HepG2 (cell line): ENCODE results near the gene NEURL4. TPM values are rescaled to one million over a fixed set of nuclear protein-coding genes. Genes with fewer than 3 reads are reported as not detected.

ENCODE experiments used
- AHDC1 ChIP-seq: sonication (generic); formaldehyde crosslinking; IDR thresholded peaks from 2 replicates; pipeline ENCODE4 v1.5.1; 2020; ENCODE audit warnings: mild to moderate bottlenecking, missing genetic modification reagents, borderline replicate concordance
- ATF1 ChIP-seq: IDR thresholded peaks from 2 replicates; pipeline ENCODE4 v1.6.1; 2016; ENCODE audit warnings: mild to moderate bottlenecking, control low read depth
- HNF4G ChIP-seq, 2 experiments: sonication (generic) in 1 of 2; formaldehyde crosslinking in 1 of 2; IDR thresholded peaks; 2 replicates each; pipeline versions ENCODE4 v1.4.0 to v1.6.1; 2011 to 2020; ENCODE audit warnings: borderline replicate concordance in 2 of 2, low read depth in 2 of 2, mild to moderate bottlenecking in 2 of 2, low read length in 1 of 2, missing genetic modification reagents in 1 of 2, moderate library complexity in 1 of 2
- HOXA5 ChIP-seq: sonication (generic); formaldehyde crosslinking; IDR thresholded peaks from 2 replicates; pipeline ENCODE4 v1.4.0; 2020; ENCODE audit warnings: missing genetic modification reagents
- KAT7 ChIP-seq: IDR thresholded peaks from 2 replicates; pipeline ENCODE4 v1.6.1; 2018; ENCODE audit warnings: borderline replicate concordance, missing compliant biosample characterization
- MAFK ChIP-seq, 2 experiments: IDR thresholded peaks in 1 of 2; conservative IDR thresholded peaks in 1 of 2; 2 replicates each; pipeline ENCODE4 v1.6.1; 2011; ENCODE audit warnings: improper control_type of control experiment in 2 of 2, low read length in 2 of 2
- NAIF1 ChIP-seq: sonication (generic); formaldehyde crosslinking; IDR thresholded peaks from 2 replicates; pipeline ENCODE4 v1.5.0; 2020; ENCODE audit warnings: mild to moderate bottlenecking, missing genetic modification reagents, borderline replicate concordance
- SOX5 ChIP-seq: IDR thresholded peaks from 2 replicates; pipeline ENCODE4 v1.6.1; 2016; ENCODE audit warnings: borderline replicate concordance
- ZNF777 ChIP-seq: sonication (generic); formaldehyde crosslinking; IDR thresholded peaks from 2 replicates; pipeline ENCODE4 v1.4.0; 2020; ENCODE audit warnings: missing genetic modification reagents
- polyA plus RNA-seq, 8 experiments: library from polyadenylated mRNA; depleted of rRNA in 3 of 8; stranded (reverse) in 7 of 8; unstranded in 1 of 8; fragments of >200 nt; fragmentation: Illumina TruSeq in 4 of 8; extraction: Trizol in 4 of 8; gene quantifications; 2 replicates each; pipeline versions ENCODE4 v1.2.1 to v1.2.3, GENCODE V29; 2011 to 2016; ENCODE audit warnings: low read depth in 4 of 8, missing spikeins in 1 of 8, mixed read lengths in 1 of 8; ENCODE audit not compliant: insufficient read depth in 1 of 8
- total RNA-seq, 5 experiments: library from RNA; depleted of rRNA; stranded (reverse); fragments of >200 nt; fragmentation: Illumina TruSeq; extraction: Trizol; gene quantifications; 2 replicates each; pipeline ENCODE4 v1.2.3, GENCODE V29; 2016; ENCODE audit warnings: low read depth in 1 of 5
- TF ChIP-seq, protein P1 (sequence below): sonication (generic); formaldehyde crosslinking; IDR thresholded peaks from 2 replicates; pipeline ENCODE4 v1.5.0; 2020; ENCODE audit warnings: missing genetic modification reagents
- TF ChIP-seq, protein P2 (sequence below): sonication (generic); formaldehyde crosslinking; conservative IDR thresholded peaks from 2 replicates; pipeline ENCODE4 v1.8.0; 2022; ENCODE audit warnings: missing genetic modification reagents

NEURL4 gene
- total and polyA plus RNA-seq, 2 of the 13 experiments (the other 11 are each of a cell fraction or from before 2014, with no cell fraction given) = 14.8 to 15.7 TPM

DNA sequence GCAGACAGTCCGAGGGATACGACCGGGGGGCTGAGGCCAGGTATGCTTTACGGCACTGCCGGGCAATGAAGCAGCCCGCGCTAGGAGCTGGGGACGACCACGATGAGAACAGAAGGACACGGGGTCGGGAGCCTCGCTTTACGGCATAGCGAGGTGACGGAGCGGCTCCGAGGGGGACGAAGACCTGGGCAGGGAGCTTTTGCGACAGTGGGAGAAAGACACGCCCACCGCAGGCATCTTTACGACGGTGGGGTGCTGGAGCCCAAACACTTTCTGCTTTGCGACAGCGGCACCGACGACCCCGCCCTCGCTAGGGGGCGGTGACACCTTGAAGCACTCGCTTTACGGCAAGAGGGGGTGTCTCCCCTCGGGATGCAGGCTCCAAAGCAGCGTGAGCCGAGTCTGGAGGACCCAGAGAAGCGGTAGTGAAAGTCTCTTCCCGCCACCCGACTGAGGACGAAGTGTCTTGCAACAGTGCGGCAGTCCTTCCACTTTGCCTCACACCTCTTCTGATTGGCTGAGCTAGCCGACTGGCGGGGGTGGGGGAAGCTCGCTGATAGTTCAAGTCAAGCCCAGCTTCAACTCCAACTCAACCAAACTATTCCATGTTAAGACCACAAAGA lies 350 bp upstream of the NEURL4 start (continued):
- TF ChIP-seq NAIF1 (CRISPR knock-in tag) (no peak), AHDC1 (CRISPR knock-in tag) (no peak), ZNF777 (0 out of 2 replicates have a peak, but pooled peaks have one; percentile 27), SOX5 (no peak), KAT7 (CRISPR knock-in tag) (no peak), MAFK (conservative IDR thresholded peaks at IDR 0.05 in 1 of 2, IDR thresholded peaks at IDR 0.05 in 1 of 2; ENCODE audit: low read length in 2 of 2) (no peak; a peak in 1 of 4 replicates), ATF1 (CRISPR knock-in tag) (no peak), HNF4G (IDR thresholded peaks at IDR 0.05; ENCODE audit: borderline replicate concordance, low read depth, low read length) (no peak), HNF4G (CRISPR knock-in tag; IDR thresholded peaks at IDR 0.05; ENCODE audit: borderline replicate concordance, low read depth) (no peak), HOXA5 (CRISPR knock-in tag) (peak; percentile 50; the same call in 1 of the 2 replicates)
- TF ChIP-seq, protein P1, sequence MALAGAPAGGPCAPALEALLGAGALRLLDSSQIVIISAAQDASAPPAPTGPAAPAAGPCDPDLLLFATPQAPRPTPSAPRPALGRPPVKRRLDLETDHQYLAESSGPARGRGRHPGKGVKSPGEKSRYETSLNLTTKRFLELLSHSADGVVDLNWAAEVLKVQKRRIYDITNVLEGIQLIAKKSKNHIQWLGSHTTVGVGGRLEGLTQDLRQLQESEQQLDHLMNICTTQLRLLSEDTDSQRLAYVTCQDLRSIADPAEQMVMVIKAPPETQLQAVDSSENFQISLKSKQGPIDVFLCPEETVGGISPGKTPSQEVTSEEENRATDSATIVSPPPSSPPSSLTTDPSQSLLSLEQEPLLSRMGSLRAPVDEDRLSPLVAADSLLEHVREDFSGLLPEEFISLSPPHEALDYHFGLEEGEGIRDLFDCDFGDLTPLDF (CRISPR knock-in tag) = peak; percentile 81
- TF ChIP-seq, protein P2, sequence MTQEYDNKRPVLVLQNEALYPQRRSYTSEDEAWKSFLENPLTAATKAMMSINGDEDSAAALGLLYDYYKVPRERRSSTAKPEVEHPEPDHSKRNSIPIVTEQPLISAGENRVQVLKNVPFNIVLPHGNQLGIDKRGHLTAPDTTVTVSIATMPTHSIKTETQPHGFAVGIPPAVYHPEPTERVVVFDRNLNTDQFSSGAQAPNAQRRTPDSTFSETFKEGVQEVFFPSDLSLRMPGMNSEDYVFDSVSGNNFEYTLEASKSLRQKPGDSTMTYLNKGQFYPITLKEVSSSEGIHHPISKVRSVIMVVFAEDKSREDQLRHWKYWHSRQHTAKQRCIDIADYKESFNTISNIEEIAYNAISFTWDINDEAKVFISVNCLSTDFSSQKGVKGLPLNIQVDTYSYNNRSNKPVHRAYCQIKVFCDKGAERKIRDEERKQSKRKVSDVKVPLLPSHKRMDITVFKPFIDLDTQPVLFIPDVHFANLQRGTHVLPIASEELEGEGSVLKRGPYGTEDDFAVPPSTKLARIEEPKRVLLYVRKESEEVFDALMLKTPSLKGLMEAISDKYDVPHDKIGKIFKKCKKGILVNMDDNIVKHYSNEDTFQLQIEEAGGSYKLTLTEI (CRISPR knock-in tag) = no peak
